GM19023 (cell line): ENCODE results near the gene MYBPHL.

Experiments
- ATAC-seq: cut with Tn5 transposase; IDR thresholded peaks from one replicate; pipeline ENCODE4 v1.9.1; 2021; ENCODE audit warnings: mild to moderate bottlenecking, moderate library complexity; ENCODE audit not compliant: unreplicated experiment

The MYBPHL gene

GRCh38 chr1:109266965-109267364, 39.8 kb downstream of the MYBPHL start:
- ATAC-seq: no peak

- no peak for ATAC-seq
Observed at GRCh38 chr1:109265741-109266330, 41.0 kb downstream of the MYBPHL start.

- ATAC-seq: no peak
Observed at GRCh38 chr1:109265016-109265415, 41.8 kb downstream of the MYBPHL start.

GRCh38 chr1:109264379-109264755, 42.4 kb downstream of the MYBPHL start:
- ATAC-seq: no peak

GRCh38 chr1:109263597-109264378, 43.0 kb downstream of the MYBPHL start:
- peak; percentile 65 for ATAC-seq

- no peak for ATAC-seq
Observed at GRCh38 chr1:109263234-109263596, 43.6 kb downstream of the MYBPHL start.

GRCh38 chr1:109262231-109263055, 44.4 kb downstream of the MYBPHL start:
- ATAC-seq: no peak

- ATAC-seq: no peak
Observed at GRCh38 chr1:109261578-109261977, 45.2 kb downstream of the MYBPHL start.

- no peak for ATAC-seq
Observed at GRCh38 chr1:109261006-109261405, 45.8 kb downstream of the MYBPHL start.

- no peak for ATAC-seq
Observed at GRCh38 chr1:109259674-109260557, 46.9 kb downstream of the MYBPHL start.

- no peak for ATAC-seq
Observed at GRCh38 chr1:109258481-109259466, 48.0 kb downstream of the MYBPHL start.

- ATAC-seq: no peak
Observed at GRCh38 chr1:109257682-109258421, 49.0 kb downstream of the MYBPHL start.

- ATAC-seq: no peak
Observed at GRCh38 chr1:109256971-109257681, 49.7 kb downstream of the MYBPHL start.

- ATAC-seq: no peak
Observed at GRCh38 chr1:109256085-109256484, 50.7 kb downstream of the MYBPHL start.

- no peak for ATAC-seq
Observed at GRCh38 chr1:109255678-109256077, 51.1 kb downstream of the MYBPHL start.

GRCh38 chr1:109255097-109255651, 51.6 kb downstream of the MYBPHL start:
- ATAC-seq: no peak

GRCh38 chr1:109254621-109255096, 52.2 kb downstream of the MYBPHL start:
- no peak for ATAC-seq
